NCI-H748 treated with DMSO at 0.1 percent for 48 hours (cell line): ENCODE results near the gene ISOC2.
A peak's percentile ranks its signal among the peaks of the same experiment; 100 is the strongest.
"Not testable (repeated sequence)": the region's sequence is repeated elsewhere in the genome, so short reads cannot be mapped to it uniquely, and the experiment has no call there.

ENCODE experiments used
- DNase-seq: peaks from one replicate; lab custom pipeline; 2025; lab: John Stamatoyannopoulos, UW

ISOC2 gene

GRCh38 chr19:55440411-55441105 lies 20.9 kb downstream of the ISOC2 start:
- DNase-seq = no peak

DNA sequence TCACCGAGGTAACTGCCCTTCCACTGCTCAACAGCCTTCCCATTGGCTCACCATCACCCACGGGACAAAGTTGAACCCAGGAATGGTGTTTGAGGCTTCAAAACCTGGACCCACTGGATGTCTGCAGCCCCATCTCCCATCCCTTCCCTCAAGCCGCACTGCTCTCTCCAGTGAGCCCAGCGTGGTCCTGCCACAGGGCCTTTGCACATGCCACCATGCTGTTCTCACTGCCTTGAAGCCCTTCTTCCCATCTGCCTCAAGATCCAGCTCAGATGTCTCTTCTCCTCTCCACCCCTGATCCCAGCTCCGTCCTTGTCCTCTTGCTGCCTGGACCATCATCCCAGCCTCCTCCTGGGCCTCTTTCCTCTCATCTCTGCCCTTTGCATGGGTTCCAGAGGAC lies 22.4 kb downstream of the ISOC2 start:
- DNase-seq = no peak

- DNase-seq = no peak
Observed at GRCh38 chr19:55437410-55437809, 24.0 kb downstream of the ISOC2 start.

DNA sequence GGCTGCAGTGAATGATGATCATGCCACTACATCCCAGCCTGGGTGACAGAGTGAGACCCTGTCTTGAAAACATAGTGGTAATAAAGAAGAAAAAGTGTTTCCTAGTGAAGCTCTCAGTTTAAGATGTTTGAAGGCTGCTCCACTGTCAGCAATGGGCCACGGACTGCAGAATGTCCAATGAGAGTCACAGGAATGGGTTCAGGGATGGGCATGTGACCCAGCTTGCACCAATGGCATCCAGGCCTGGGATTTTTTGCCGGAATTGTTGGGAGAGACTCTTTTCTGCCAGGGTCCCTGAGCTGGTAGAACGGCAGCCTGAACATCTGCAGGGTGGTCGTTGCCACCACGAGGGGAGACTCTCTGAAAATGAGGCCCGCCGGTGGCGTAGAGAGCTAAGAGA lies 24.6 kb downstream of the ISOC2 start:
- DNase-seq = no peak

GRCh38 chr19:55435020-55435419 lies 26.4 kb downstream of the ISOC2 start:
- no peak for DNase-seq

DNA sequence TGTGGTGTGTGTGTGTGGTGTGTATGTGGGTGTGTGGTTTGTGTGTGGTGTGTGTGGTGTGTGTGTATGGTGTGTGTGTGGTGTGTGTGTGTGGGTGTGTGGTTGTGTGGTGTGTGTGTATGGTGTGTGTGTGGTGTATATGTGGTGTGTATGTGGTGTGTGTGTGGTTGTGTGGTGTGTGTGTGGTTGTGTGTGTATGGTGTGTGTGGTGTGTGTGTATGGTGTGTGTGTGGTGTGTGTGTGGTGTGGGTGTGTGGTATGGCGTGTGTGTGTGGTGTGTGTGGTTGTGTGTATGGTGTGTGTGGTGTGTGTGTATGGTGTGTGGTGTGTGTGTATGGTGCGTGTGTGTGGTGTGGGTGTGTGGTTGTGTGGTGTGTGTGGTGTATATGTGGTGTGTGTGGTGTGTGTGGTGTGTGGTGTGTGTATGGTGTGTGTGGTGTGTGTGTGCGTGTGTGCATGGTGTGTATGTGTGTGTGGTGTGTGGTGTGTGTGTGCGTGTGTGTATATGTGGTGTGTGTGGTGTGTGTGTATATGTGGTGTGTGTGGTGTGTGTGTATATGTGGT lies 27.0 kb downstream of the ISOC2 start:
- no peak for DNase-seq

- no peak for DNase-seq
Observed at GRCh38 chr19:55433292-55433691, 28.1 kb downstream of the ISOC2 start.

- no peak for DNase-seq
Observed at GRCh38 chr19:55432241-55432959, 29.0 kb downstream of the ISOC2 start.

- DNase-seq = no peak
Observed at GRCh38 chr19:55431183-55431582, 30.3 kb downstream of the ISOC2 start.

DNA sequence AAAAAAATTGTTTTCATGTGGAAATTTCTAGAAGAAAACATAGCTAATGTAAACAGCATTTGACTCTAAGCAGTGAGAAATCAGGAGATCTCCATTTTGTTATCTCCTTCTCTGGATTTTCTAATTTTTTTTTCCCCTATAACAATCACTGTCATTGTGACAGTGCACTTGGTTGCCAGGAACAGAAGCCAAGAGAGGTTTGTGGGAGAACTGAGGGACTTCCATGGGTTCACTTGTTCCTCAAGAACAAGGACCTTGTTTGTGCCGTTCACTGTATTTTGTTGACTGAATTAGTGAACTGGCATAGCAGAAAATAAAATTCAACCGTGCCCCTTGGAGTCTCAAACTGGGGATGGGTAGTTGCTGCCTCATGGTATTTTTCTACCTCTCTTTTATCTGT lies 35.4 kb downstream of the ISOC2 start:
- DNase-seq = no peak

DNA sequence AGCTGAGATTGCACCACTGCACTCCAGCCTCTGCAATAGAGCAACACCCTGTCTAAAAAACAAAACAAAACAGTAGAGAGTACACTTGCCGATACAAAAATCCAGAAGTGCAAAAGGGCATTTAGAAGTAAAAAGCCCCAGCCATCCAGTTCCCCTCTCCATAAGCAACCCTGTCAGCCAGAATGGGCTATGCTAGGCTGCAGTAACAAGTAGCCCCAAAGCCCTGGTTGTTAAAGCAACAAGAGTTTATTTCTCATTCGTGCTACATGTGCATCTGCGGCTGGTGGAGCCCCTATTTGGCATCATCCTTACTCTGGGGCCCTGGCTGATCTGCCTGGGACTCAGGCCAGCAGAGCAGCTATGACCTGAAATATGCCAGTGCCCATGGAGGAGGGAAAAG lies 36.9 kb downstream of the ISOC2 start:
- DNase-seq = no peak

- DNase-seq = no peak
Observed at GRCh38 chr19:55423225-55424005, 38.0 kb downstream of the ISOC2 start.

DNA sequence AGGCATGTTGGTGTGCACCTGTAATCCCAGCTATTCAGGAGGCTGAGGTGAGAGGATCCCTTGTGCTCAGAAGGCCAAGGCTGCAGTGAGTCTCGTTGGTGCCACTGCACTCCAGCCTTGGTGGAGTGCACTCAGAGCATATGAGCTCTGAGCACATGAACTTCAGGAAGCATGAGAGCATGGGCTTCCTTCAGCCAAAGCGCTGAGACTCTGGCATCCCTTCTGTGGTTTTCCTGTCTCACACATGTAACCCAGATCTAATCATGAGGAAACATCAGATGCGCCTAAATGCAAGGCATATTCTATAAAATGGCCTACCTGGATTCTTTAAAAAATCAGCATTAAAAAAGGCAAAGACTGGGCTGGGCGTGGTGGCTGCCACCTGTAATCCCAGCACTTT lies 40.2 kb downstream of the ISOC2 start:
- not testable (repeated sequence) for DNase-seq

GRCh38 chr19:55419624-55420236 lies 41.7 kb downstream of the ISOC2 start:
- no peak for DNase-seq

GRCh38 chr19:55419103-55419502 lies 42.3 kb downstream of the ISOC2 start:
- DNase-seq = no peak

DNA sequence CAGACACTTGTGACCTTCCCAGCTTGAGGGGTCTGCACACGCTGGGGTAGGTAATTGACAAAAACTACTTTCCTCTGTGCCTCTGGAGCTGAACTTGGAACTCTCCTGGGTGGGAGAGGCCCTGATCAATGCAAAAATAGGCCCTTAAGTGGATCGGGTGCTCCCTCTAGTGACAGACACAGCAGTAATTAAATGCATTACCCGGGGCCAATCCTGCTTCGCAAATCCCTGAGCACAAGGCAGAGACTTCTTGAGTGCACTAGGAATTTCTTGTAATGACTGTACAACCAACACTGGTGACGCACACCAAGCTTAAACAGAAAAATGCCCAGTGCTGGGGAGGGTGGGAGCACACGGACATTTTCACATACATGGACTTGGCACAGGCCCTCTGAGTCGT lies 43.3 kb downstream of the ISOC2 start:
- DNase-seq = peak; percentile 56

DNA sequence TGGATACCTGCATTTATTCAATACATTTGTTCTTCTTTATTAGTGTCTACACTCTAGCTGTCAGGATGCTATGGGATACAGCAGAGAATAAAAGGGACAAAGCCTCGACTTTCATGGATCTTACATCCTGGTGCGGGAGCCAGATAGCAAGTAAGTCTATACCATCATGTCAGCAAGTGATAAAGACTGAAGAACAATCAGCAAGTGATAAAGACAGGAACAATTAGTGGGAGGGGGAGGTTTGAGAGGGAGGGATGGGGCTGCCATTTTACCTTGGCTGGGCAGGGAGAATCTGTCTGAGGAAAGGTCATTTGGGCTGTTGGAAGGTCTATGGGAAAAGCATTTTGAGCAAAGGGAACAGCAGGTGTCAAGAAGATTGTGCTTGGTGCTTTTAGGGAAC lies 51.3 kb downstream of the ISOC2 start:
- no peak for DNase-seq

- DNase-seq = not testable (repeated sequence)
Observed at GRCh38 chr19:55409179-55409578, 52.3 kb downstream of the ISOC2 start.

- no peak for DNase-seq
Observed at GRCh38 chr19:55408533-55408872, 52.9 kb downstream of the ISOC2 start.

DNA sequence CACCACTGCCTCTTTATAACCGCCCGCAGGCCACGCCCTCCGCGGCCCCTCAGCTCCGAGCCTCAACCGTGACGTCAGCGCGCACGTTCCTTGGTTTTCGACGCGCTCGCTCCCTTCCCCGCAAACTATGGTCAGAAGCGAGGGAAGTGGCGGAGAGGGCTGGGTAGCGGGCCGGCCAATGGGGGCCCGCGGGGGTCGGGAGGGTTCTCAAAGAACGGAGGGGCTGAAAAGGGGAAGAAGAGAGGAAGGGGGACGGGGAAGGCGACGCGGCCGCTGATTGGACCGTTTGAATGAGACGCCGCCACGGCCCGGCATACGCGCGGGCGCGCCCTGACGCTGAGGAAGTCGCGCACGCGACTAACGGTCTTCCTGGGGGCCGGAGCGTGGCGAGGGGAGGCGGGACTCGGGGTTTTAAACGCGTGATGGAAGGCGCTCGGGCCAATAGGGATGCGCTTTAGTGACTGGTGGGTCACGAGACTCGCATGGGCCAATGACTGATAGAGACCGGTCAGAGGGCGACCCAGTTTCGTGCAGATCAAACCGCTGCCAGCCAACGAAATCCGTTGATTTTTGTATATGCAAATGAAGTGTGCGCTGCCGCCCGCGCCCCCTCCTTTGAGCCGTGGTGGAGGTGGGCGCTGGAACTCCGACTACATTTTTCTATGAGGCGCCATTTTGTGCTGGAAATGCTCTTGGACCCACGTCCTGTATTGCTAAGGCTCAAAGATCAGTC lies 53.5 kb downstream of the ISOC2 start:
- DNase-seq = peak; percentile 100

DNA sequence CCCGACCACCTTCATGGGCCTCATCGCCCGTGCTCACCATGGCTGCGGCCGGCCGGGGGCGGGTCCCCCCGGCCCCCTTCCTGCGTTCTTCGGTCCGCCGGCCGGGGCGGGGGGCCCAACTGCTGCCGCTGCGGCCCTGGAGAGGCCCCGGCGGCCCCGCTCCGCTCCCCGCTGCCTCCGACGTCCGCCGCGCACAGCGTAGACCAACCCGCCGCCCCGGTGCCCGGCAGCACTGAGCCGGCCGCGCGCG lies 54.0 kb downstream of the ISOC2 start, which contains the start of gene UBE2S:
UBE2S (minus strand) TSS at position 239 of the 250 bp plus-strand sequence; CDS start at position 40, 199 bp downstream.
- DNase-seq = not testable (repeated sequence)
